ENCODE results near the gene ZNF394.

ZNF394 gene

DNA sequence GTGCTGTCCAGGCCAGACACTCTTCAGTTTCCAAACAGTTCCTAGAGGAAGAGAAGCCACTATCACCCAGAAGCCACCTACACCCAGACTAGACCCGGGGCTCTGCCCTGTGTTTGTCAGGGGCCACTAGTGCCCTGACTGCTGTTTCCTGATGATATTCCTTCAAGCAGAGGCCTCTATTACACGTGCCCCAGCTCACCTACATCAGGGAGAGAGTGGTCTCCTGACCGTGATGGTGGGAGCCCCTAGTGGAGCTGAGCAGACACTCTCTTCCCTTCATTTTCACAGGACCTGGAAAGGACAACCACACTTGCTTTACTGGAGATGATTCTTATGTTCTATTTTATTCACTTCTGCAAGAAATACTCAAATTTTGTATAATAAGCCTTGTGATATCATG is 9.2 kb downstream of the ZNF394 start:
- DNase-seq, result no peak

GRCh38 chr7:99489235-99489634 is 10.8 kb downstream of the ZNF394 start:
- DNase-seq, result no peak

DNA sequence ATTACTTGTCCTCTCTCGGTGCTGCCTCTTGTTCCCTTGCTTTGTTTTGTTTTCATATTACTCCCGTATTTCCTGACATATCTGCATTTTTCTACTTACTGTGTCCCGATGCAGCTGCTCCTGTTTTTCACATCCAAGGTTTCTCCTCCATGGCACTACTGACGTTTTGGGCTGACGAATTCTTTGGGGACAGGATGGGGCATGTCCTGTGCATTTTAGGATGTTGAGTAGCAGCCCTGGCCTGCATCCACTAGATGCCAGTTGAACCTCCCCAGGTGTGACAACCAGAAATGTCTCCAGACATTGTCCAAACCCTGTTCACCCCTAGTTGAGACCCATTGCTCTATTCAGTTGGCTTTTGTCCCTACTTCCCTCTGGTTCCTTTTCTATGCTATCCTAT is 15.0 kb downstream of the ZNF394 start:
- DNase-seq, result no peak

GRCh38 chr7:99478464-99479440 is 21.3 kb downstream of the ZNF394 start:
- DNase-seq, result no peak

DNA sequence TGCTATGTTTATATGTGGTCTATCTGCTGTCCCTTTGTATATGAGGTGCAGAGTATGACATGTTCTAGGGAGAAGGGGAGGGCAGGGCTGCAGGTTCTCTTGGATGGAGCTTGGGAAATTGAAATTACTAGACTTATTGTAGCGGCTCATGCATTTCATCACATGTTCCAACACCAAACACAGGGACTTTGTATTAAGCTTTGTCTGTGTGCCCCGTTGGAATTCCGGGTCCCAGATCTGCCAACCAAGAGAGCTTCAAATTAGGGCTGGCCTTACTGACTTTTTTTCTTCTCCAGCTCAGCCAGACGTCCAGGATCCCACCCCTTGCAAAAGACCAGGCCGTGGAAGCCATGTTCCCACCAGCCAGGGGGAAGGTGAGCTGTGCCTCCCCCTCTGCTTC is 24.0 kb downstream of the ZNF394 start:
- DNase-seq, result no peak

DNA sequence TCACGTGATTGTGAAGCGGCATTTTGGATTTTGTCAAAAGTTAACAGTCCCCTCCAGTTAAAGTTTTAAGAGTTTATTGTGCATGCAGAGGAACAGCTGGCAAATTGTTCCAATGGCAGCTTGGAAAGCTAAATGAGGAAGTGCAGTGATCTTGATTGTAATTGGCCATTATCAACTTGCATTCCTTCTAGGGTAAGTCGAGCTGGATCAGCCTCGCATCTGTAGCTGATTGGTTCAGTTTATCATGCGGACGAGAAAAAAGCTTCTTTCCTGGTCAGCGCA is 26.8 kb downstream of the ZNF394 start:
- peak; percentile 67 for DNase-seq

- DNase-seq, result peak; percentile 90
Observed at GRCh38 chr7:99472561-99473314, 27.3 kb downstream of the ZNF394 start, which contains the start of gene ZNF789. Gene ZNF789 (plus strand): TSS chr7:99472890. CDS start chr7:99476457, 3,567 bp downstream.

DNA sequence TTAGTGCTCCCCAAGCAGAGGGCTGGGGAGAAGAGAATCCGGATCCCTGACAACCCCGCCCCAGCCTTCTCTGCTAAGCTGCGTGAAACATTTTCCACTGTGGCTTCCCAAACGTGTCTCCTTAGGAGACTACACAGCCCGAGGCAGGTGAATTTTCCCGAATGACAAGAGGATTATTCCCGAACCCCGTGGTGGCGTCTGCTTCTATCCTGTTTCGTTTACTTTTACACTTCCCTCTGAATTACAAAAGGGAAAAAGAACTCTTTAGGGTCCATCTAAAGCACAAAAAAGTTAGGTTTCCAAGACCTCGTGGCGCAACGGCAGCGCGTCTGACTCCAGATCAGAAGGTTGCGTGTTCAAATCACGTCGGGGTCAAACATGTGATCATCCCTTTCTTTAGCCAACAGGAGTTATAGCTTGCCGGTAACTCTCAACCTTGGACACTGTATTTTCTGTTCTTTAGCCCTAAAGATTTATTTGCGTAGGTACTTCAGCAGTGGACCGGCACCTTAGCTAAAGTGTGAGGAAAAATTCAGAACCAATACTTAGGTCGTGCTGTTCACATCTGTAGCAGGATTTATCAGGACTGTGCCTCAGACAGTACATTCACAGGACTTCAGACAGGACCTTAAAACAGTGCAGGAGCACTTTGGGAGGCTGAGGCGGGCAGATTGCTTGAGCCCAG is 30.6 kb downstream of the ZNF394 start:
- DNase-seq, result no peak

DNA sequence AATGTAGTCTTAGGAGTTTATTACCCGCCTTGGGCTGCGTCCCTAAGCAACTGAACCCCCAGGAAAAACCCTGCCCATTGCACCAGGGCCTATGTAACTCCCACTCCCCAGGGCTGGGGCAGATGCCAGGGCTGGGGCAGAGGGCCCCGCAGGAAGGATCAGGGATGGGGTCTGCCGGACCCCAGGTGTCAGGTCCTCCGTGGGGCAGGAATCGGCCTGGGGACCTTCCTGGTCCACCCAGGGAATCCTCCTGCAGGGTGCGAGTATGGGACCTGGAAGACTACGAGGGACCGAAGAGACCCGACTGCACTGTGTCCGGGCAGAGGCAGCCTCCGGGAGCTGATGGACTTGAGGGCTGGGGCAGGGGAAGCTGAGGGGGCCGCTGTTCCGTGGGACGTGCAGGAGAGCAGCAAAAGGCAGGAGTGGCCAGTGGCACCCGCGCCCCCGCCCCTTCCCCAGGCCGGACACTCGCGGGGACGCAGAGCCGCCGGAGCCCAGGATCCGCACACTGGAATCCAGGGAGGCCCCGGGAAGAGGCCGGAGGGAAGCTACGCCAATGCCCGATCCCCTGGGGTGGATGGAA is 31.7 kb downstream of the ZNF394 start:
- DNase-seq, result no peak

GRCh38 chr7:99465421-99465768 is 34.7 kb downstream of the ZNF394 start:
- DNase-seq, result no peak

DNA sequence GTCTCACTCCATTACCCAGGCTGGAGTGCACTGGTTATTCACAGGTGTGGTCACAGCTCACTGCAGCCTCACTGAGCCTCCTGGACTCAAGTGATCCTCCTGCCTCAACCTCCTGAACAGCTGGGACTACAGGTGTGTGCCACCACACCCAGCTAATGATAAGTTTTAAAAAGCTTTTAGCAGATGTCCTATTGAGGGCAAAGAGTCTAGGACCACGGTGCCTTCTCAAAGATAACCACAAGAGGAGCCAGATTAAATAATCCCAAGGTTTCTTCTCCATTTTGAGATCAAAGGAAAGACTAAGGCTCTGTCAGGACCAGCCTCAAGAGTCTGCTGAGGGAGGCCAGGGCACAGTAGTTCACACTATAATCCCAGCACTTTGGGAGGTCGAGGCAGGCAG is 38.9 kb downstream of the ZNF394 start:
- no peak for DNase-seq

- no peak for DNase-seq
Observed at GRCh38 chr7:99460651-99461050, 39.4 kb downstream of the ZNF394 start.

DNA sequence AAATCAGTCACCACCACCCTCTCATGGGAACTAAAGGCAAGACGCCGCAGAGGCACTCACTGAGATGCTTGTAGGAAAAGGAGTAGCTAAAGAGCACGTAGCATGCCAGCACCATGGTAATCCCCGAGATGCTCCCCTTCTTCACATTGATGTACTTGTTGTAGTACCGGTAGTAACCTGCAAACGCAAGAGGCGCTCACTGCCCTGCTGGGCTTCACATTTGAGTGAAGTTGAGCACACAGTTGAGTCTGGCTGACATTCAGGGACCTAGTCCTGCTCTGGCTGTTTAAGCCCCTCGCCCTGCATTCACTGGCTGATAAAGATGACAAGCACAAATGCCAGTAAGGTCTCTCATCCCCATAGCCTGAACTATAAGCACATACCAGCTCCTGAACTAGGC is 41.0 kb downstream of the ZNF394 start:
- no peak for DNase-seq

DNA sequence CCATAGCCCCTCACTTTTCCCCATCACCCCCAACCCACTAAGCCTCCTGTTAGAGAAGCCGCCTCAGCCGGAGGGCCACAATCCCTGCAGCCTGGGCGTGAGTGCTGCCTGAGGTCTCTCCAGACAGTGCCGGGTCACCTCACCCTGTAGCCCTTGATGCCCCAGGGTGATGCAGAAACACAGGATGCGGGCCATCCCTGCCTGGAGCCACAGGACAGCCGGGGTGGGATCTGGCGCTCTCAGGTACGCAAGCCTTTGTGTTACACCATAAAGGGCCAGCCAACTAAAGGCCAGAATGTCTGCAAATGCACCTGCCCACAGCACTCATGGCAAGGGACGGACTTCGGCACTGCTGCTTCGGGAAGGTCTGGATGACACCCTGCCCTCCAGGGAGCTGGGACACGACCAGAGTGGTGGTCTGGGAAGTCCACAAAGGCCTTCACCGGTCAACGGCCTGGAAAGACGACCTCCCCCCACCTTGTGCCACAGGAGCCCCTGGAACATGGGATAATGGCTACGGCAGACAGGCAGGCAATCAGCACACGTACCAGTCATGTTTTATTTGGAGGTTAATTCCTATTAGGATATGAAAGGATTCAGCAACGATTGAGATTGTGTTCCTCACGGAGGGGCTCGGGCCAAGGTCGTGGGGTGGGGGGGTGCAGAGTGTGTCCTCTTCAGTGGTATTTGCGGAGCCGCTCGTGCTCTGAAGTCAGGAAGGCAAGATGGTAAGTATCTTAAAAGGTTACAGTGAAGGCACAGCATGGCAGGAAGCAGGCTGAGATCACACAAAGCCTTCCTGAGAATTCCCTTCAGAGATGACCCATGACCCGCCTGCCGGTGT is 42.2 kb downstream of the ZNF394 start:
- DNase-seq, result no peak

GRCh38 chr7:99457050-99457649 is 42.9 kb downstream of the ZNF394 start:
- no peak for DNase-seq

DNA sequence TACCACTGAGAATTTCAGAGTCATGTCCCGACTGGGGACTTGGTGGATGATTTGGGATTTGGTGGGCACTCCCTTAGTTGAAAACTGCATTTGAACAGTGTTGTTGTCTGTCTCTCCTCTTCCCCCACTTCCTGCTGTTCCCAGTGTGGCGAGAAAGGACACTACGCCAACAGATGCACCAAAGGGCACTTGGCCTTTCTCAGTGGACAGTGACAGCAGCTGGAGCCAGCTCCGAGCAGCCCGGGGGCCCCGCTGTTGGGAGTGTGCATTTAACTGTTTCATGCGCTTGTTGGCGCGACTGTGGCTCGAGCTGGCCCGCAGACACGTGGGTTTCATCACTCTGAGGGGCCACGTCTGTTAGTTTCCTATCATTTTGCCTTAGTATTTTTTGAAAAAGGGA is 43.8 kb downstream of the ZNF394 start:
- no peak for DNase-seq

- DNase-seq, result no peak
Observed at GRCh38 chr7:99455874-99456273, 44.2 kb downstream of the ZNF394 start.

DNA sequence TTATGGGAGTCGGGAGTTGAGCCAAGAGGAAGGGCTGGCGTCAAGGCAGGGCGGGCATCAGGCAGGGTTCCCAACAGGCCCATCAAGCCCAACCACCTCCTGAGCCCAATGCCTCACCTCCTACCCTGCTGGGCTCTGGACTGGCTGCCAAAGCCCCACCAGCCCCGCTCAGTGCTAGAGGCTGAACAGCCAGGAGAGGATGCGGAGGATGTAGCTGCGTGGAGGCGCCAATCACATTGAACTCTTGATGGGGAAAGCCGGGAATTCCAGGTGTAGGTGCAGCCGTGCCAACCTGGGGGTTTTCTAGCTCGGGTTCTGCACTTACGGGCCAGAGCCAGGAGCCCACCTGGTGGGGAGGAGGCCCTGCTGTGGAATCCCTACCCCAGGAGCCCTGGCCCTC is 47.0 kb downstream of the ZNF394 start:
- no peak for DNase-seq

GRCh38 chr7:99452541-99452940 is 47.5 kb downstream of the ZNF394 start:
- no peak for DNase-seq

DNA sequence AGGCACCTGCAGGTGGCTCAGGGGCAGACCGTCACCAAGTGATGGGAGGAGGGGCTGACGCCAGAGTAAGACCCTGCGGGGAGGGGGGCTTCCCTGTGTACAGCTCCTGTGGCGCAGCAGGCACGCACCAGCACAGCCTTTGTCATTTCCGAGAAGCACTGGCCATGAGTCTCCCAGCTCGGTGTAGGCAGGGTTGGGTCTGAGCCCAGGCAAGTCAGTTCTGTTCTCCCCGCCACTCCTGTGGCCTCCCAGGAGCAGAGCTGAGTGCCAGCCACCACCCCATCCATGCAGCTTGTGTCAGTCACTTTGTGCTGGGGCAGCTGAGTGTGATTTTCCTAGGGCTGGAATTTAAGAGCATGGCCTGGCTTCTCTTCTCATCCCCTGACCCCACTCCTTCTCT is 48.1 kb downstream of the ZNF394 start:
- no peak for DNase-seq

- no peak for DNase-seq
Observed at GRCh38 chr7:99449326-99449725, 50.8 kb downstream of the ZNF394 start.

DNA sequence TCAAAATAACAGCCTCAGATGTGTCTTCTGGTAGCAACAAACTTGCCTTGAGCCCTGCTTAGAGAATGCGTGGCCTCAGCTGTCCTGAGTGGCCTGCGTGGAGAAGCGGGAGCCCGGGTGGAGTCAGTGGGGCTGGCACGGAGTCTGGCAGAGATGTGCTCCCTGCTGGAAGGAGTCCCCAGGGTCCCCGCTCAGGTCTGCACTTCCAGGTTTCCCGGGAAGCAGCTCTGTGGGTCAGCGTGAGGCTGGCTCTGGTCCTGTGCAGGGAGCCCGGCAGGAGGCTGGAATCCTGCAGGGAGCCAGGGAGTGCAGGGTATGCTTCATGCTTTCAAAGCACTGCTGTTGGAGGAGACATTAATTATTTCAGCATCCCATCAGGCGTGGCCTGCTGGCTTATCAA is 51.2 kb downstream of the ZNF394 start:
- DNase-seq, result no peak

Data from kidney glomerular epithelial cell (primary cell).